Ascending aorta (tissue), 2 donors: ENCODE measurements around the gene PHLDB1. TPM values are rescaled to one million over a fixed set of nuclear protein-coding genes. Genes with fewer than 3 reads are reported as not detected.
A peak's percentile ranks its signal among the peaks of the same experiment; 100 is the strongest.

Source experiments
- DNase-seq, 2 donors: peaks; one replicate each; pipeline ENCODE4 v3.0.0-alpha.2; 2019; ENCODE audit warnings: low spot score in 2 of 2
- H3K27ac ChIP-seq, 2 donors: fragments of 200-600 bp; sonication (generic); one replicate each; pipeline ENCODE4 v1.5.1; 2016 to 2017; ENCODE audit warnings: mild to moderate bottlenecking in 1 of 2
- H3K27me3 ChIP-seq: fragments of 200-600 bp; sonication (generic); one replicate; pipeline ENCODE4 v1.5.1; 2017
- H3K36me3 ChIP-seq, 2 donors: fragments of 200-600 bp; sonication (generic); one replicate each; pipeline ENCODE4 v1.5.1; 2016
- H3K4me1 ChIP-seq, 2 donors: fragments of 200-600 bp; sonication (generic); one replicate each; pipeline ENCODE4 v1.5.1; 2016 to 2017; ENCODE audit warnings: mild to moderate bottlenecking in 1 of 2
- H3K4me3 ChIP-seq, 2 donors: fragments of 200-600 bp; sonication (generic); one replicate each; pipeline ENCODE4 v1.5.1; 2016 to 2017; ENCODE audit warnings: mild to moderate bottlenecking in 1 of 2
- H3K9me3 ChIP-seq, 2 donors: fragments of 200-600 bp; sonication (generic); one replicate each; pipeline ENCODE4 v1.5.1; 2016
- intact Hi-C: fragments of 100-400 bp; cut with DNase I; formaldehyde crosslinking; loops from one replicate; pipeline ENCODE4 v1.15.1; 2023
- total RNA-seq: library from RNA; depleted of rRNA; stranded (reverse); fragments of >200 nt; gene quantifications from one replicate; pipeline ENCODE4 v1.1.0, GENCODE V29; 2016
- TF ChIP-seq, protein P1 (sequence below), 3 experiments: fragments of 200-600 bp in 2 of 3; fragments of 450-650 bp in 1 of 3; sonication (generic) in 2 of 3; IDR thresholded peaks; one replicate each; pipeline ENCODE4 v1.5.1; 2016 to 2019; ENCODE audit warnings: antibody characterized with exemption in 3 of 3, mild to moderate bottlenecking in 1 of 3, moderate library complexity in 1 of 3

Gene PHLDB1
- total RNA-seq, 1 donor from 2014 or later, result 200 TPM

DNA sequence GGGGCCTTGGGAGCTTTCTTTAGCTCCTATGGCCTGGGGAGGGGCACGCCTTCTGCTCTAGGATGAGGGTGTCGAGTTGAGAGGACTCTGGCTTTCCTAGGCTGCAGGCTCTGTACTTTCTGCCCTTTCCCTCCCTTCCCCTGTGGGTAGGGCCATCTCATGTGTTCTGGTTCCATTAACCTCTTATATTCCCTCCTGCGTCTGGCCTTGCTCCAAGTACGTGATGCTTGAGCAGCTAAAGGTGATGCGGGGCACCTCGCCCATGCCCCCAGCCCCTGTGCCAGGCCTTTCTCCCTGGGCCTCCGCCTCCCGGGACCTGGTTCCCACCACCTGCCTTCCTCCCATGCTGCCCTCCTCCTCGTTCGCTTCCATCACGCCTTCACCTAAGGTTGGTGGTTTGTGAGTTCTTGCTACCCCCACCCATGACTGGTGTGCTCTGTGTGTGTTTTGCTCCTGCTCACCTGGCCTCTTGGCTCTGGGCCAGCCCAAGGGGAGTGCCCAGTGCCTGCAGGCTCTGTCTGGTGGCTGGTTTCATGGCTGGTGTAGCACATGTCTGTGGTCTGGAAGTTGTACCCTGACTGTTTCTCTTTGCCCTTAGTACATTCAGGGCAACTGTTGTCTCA lies 34.1 kb downstream of the PHLDB1 start:
- Histone ChIP-seq H3K4me3 (no peak overlapping the region), H3K27me3 (no peaks in the 10 kb centered on the region), H3K4me1 (peaks cover 0 to 3% of the 10 kb centered on the region in 2 donors), H3K27ac (peak overlapping the region in 1 of 2 donors; percentile 19), H3K36me3 (peaks cover 68 to 95% of the 10 kb centered on the region in 2 donors), H3K9me3 (no peaks in the 10 kb centered on the region)
- TF ChIP-seq, protein P1, sequence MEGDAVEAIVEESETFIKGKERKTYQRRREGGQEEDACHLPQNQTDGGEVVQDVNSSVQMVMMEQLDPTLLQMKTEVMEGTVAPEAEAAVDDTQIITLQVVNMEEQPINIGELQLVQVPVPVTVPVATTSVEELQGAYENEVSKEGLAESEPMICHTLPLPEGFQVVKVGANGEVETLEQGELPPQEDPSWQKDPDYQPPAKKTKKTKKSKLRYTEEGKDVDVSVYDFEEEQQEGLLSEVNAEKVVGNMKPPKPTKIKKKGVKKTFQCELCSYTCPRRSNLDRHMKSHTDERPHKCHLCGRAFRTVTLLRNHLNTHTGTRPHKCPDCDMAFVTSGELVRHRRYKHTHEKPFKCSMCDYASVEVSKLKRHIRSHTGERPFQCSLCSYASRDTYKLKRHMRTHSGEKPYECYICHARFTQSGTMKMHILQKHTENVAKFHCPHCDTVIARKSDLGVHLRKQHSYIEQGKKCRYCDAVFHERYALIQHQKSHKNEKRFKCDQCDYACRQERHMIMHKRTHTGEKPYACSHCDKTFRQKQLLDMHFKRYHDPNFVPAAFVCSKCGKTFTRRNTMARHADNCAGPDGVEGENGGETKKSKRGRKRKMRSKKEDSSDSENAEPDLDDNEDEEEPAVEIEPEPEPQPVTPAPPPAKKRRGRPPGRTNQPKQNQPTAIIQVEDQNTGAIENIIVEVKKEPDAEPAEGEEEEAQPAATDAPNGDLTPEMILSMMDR (IDR thresholded peaks at IDR 0.05), result no peak
- intact Hi-C loops, result no loop called here
- DNase-seq, result no peak

DNA sequence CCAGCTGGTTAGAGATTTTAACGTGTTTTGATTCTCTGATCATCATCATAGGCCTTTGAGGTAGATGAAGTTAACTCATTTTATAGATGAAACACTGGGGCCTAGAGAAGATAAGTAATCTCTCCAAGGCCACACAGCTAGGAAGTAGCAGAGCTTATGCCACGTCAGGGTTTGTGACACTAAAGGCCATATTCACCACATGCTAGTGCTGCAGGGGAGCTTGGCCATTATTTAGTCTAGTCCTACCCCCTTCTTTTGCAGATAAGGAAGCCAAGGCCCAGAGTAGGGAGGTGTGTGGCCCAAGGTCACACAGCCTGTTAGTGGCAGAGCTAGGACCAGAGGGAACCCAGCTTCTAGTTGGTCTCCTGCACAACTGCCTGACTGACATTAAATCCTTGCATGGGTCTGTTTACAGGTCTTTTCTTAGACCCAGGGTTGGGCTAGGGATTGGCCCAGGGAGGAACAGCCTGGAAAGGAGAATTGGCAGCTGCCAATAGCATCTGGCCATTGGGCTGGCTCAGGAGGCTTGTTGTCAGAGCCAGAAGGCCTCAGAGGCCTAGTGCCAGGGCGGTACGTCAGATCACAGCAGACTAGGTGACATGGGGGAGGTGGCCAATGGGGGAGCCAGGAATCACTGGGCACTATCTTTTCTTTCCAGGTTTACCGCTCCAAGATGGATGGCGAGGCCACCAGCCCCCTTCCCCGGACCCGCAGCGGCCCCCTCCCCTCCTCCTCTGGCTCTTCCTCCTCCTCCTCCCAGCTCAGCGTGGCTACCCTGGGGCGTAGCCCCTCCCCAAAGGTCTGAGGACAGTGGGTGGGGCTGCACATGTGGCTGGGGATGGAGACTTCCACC lies 36.0 kb downstream of the PHLDB1 start:
- TF ChIP-seq, protein P1 (IDR thresholded peaks at IDR 0.05), result no peak
- intact Hi-C loops, result no loop called here
- peaks cover 70 to 94% of the 10 kb centered on the region in 2 donors for H3K36me3 ChIP-seq
- no peaks in the 10 kb centered on the region for H3K9me3 ChIP-seq
- no peak overlapping the region for H3K4me3 ChIP-seq
- H3K27ac ChIP-seq, result peak overlapping the region in 1 of 2 donors; percentile 7
- no peaks in the 10 kb centered on the region for H3K27me3 ChIP-seq
- peaks cover 0 to 3% of the 10 kb centered on the region in 2 donors for H3K4me1 ChIP-seq
- DNase-seq, result no peak

DNA sequence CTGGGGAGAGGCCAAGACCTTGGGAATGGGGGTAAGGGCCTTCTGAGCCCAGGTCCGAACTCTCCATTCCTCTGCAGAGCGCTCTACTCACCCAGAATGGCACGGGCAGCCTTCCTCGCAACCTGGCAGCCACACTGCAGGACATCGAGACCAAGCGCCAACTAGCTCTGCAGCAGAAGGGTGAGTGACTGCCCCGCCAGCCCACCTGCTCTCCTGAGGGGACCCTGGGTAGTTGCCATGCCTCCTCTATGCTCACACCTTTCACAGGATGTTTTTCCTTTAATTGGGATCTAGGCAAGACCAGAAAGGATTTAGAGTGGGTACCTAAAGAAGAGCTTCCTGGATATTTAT lies 36.6 kb downstream of the PHLDB1 start:
- intact Hi-C loops, result no loop called here
- peaks cover 76 to 94% of the 10 kb centered on the region in 2 donors for H3K36me3 ChIP-seq
- no peak for DNase-seq
- no peaks in the 10 kb centered on the region for H3K9me3 ChIP-seq
- TF ChIP-seq, protein P1 (IDR thresholded peaks at IDR 0.05), result no peak
- H3K27me3 ChIP-seq, result no peaks in the 10 kb centered on the region
- no peak overlapping the region for H3K4me3 ChIP-seq
- H3K27ac ChIP-seq, result no peak overlapping the region
- peaks cover 0 to 3% of the 10 kb centered on the region in 2 donors for H3K4me1 ChIP-seq

DNA sequence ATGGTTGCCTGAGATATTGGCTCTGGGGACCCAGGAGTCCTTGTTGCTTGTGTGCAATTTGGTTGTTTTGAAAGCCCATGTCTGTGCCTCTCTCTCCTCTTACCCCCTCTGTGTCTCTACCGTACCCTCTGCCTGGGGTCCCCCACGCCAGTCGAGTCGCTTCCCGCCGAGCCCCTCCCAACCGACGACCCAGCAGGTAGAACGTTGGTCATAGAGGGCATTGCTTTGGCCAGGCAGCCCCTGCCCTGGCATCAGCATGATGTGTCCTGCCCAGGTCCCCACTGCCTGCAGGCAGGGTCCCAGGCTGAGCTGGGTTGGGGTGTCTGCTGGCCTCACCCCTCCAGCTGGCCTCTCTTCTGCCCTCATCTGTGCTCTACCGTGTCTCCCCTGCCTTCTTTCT lies 37.1 kb downstream of the PHLDB1 start:
- peaks cover 80 to 96% of the 10 kb centered on the region in 2 donors for H3K36me3 ChIP-seq
- no peaks in the 10 kb centered on the region for H3K27me3 ChIP-seq
- peaks cover 0 to 3% of the 10 kb centered on the region in 2 donors for H3K4me1 ChIP-seq
- intact Hi-C loops, result no loop called here
- no peak for DNase-seq
- no peak overlapping the region for H3K4me3 ChIP-seq
- TF ChIP-seq, protein P1 (IDR thresholded peaks at IDR 0.05), result no peak
- no peak overlapping the region for H3K27ac ChIP-seq
- H3K9me3 ChIP-seq, result no peaks in the 10 kb centered on the region

DNA sequence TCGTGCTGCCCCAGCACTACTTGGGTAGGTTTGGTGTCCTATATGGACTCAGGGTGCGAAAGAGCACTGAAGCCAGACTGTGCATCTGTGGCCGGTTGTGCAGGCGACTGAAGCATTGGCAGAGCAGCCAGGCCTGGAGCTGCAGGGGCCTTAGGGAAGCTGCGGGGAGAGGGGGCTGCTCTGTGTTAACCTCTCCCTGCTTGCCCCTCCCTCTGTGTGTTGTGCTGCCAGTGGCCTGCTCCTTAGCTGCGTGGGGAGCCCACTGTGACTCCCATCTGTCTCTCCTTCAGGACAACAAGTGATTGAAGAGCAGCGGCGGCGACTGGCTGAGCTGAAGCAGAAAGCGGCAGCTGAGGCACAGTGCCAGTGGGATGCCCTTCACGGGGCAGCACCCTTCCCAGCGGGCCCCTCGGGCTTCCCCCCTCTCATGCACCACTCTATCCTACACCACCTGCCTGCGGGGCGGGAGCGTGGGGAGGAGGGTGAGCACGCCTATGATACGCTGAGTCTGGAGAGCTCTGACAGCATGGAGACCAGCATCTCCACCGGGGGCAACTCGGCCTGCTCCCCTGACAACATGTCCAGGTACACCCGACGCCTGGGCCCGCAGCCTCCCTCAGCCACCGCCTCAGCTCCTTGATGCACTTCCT lies 37.8 kb downstream of the PHLDB1 start:
- DNase-seq, result no peak
- Histone ChIP-seq H3K27ac (no peak overlapping the region), H3K9me3 (no peaks in the 10 kb centered on the region), H3K4me3 (no peak overlapping the region), H3K36me3 (peaks cover 87 to 96% of the 10 kb centered on the region in 2 donors), H3K27me3 (no peaks in the 10 kb centered on the region), H3K4me1 (no peaks in the 10 kb centered on the region)
- intact Hi-C loops, result no loop called here
- TF ChIP-seq, protein P1 (IDR thresholded peaks at IDR 0.05), result no peak
